ENCODE data around the gene HSD17B11. TPM values are rescaled to one million over a fixed set of nuclear protein-coding genes. Genes with fewer than 3 reads are reported as not detected.
A peak's percentile ranks its signal among the peaks of the same experiment; 100 is the strongest.
"Not testable (repeated sequence)": the region's sequence is repeated elsewhere in the genome, so short reads cannot be mapped to it uniquely, and the experiment has no call there.

HSD17B11 gene
- polyA plus RNA-seq, 2 of the 4 experiments (the other 2 are of a cell fraction), result 51.5 to 113 TPM

DNA sequence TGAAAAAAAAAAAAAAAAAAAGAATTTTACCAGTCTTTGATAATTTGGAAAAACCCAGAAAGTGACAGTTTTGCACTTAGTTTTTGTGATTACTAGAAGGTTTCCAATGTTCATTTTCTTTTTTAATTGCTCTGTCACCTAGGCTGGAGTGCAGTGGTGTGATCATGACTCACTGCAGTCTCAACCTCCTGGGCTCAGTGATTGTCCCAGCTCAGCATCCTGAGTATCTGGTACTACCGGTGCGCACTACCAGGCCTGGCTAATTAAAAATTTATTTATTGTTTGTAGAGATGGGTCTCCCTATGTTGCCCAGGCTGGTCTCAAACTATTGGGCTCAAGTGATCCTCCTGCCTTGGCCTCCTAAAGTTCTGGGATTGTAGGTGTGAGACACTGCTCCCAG, 34.7 kb upstream of the HSD17B11 start (continued):
- TF ChIP-seq HES2 (IDR thresholded peaks at IDR 0.05) (no peak), FOSB (CRISPR knock-in tag; IDR thresholded peaks at IDR 0.05) (no peak), RCOR1 (IDR thresholded peaks at IDR 0.05; ENCODE audit: low read depth, low read length) (no peak)

DNA sequence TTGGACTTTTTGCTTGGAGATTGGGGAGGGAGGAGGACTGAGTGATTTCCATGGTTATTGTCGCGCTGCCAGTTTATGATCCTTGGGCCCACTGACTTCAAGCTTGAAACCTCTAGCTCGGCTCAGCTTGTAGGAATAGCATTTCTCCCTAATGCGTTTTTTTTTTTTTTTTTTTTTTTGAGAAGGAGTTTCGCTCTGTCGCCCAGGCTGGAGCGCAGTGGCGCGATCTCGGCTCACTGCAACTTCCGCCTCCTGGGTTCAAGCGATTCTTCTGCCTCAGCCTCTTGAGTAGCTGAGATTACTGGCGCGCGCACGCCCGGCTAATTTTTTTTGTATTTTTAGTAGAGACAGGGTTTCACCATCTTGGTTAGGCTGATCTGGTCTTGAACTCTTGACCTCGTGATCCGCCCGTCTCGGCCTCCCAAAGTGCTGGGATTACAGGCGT, 33.1 kb upstream of the HSD17B11 start:
- peak overlapping the region in 1 of 2 experiments; percentile 59; a peak in 2 of 6 replicates for H3K27ac ChIP-seq
- H3K4me1 ChIP-seq, result peaks cover 38% of the 10 kb centered on the region
- DNase-seq (ENCODE audit: low read depth in 1 of 2, low spot score in 1 of 2); FAIRE-seq; H3K9me3 ChIP-seq; ATAC-seq; H3K4me3 ChIP-seq; CTCF ChIA-PET: not testable (repeated sequence)
- 94% methylated on average over 22 of the region's 22 CpGs for WGBS (ENCODE audit: missing lambda C conversion rate)
- H3K4me2 ChIP-seq, result peak overlapping the region; percentile 95
- POLR2A ChIA-PET, result interaction anchor here (0.7 kb wide), 2 partner anchors 9 to 808 kb away, joined by 7 to 8 read pairs; no protein-coding TSS in a partner anchor

- FAIRE-seq, result no peak
- H3K4me2 ChIP-seq, result peak overlapping the region; percentile 95
- H3K4me1 ChIP-seq, result peaks cover 42% of the 10 kb centered on the region
- POLR2A ChIA-PET, result interaction anchor here (0.7 to 2.2 kb wide), 5 partner anchors 9 to 48 kb away, joined by 3 to 28 read pairs (median 5); partner anchors contain the start of gene HSD17B11
- 22% methylated on average over 3 of the region's 3 CpGs for WGBS (ENCODE audit: missing lambda C conversion rate)
- DNase-seq (ENCODE audit: low read depth in 1 of 2, low spot score in 1 of 2), result no peak
- ATAC-seq, result no peak
- no peak for TF ChIP-seq MAZ (IDR thresholded peaks at IDR 0.05; ENCODE audit: borderline replicate concordance, low read depth, low read length)
- TF ChIP-seq, protein P1, sequence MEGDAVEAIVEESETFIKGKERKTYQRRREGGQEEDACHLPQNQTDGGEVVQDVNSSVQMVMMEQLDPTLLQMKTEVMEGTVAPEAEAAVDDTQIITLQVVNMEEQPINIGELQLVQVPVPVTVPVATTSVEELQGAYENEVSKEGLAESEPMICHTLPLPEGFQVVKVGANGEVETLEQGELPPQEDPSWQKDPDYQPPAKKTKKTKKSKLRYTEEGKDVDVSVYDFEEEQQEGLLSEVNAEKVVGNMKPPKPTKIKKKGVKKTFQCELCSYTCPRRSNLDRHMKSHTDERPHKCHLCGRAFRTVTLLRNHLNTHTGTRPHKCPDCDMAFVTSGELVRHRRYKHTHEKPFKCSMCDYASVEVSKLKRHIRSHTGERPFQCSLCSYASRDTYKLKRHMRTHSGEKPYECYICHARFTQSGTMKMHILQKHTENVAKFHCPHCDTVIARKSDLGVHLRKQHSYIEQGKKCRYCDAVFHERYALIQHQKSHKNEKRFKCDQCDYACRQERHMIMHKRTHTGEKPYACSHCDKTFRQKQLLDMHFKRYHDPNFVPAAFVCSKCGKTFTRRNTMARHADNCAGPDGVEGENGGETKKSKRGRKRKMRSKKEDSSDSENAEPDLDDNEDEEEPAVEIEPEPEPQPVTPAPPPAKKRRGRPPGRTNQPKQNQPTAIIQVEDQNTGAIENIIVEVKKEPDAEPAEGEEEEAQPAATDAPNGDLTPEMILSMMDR (IDR thresholded peaks at IDR 0.05), result 0 out of 3 replicates have a peak, but pooled peaks have one; percentile 22
- H3K27ac ChIP-seq, result peak overlapping the region; percentile 90 to 95
- H3K9me3 ChIP-seq, result no peaks in the 10 kb centered on the region
- H3K4me3 ChIP-seq, result peak overlapping the region; percentile 84
- CTCF ChIA-PET, result no interaction called here
Observed at GRCh38 chr4:87423317-87424098, 32.5 kb upstream of the HSD17B11 start.

GRCh38 chr4:87422104-87423052, 31.4 kb upstream of the HSD17B11 start, which contains the start of gene NUDT9:
NUDT9 (plus strand) TSS chr4:87422573; CDS start chr4:87422906, 333 bp downstream.
- FAIRE-seq, result no peak
- CTCF ChIA-PET, result interaction anchor here (0.9 to 1.9 kb wide), 3 partner anchors 26 to 50 kb away, joined by 3 to 9 read pairs (median 3); no protein-coding TSS in a partner anchor
- Histone ChIP-seq H3K4me1 (peaks cover 42% of the 10 kb centered on the region), H3K4me3 (peak within 1 kb of the TSS; percentile 84), H3K9me3 (no peaks in the 10 kb centered on the region), H3K27ac (peak within 1 kb of the TSS; percentile 90 to 95), H3K4me2 (peak within 1 kb of the TSS; percentile 95)
- peak; percentile 81 to 95 for DNase-seq (ENCODE audit: low read depth in 1 of 2, low spot score in 1 of 2)
- WGBS (ENCODE audit: missing lambda C conversion rate), result 1% methylated on average over 46 of the region's 58 CpGs
- POLR2A ChIA-PET, result interaction anchor here (1.2 to 2.2 kb wide), 5 partner anchors 11 to 47 kb away, joined by 3 to 28 read pairs (median 5); partner anchors contain the start of gene HSD17B11
- peak; percentile 94 to 97 for ATAC-seq
- TF ChIP-seq PBX3 (IDR thresholded peaks at IDR 0.05) (no peak), HOXB13 (CRISPR knock-in tag; IDR thresholded peaks at IDR 0.05; ENCODE audit: low read depth) (no peak), RNF2 (IDR thresholded peaks at IDR 0.05; ENCODE audit: borderline replicate concordance, low read depth) (no peak), MYC (IDR thresholded peaks at IDR 0.05; ENCODE audit: borderline replicate concordance, low read length) (no peak), BHLHE40 (IDR thresholded peaks at IDR 0.05; ENCODE audit: low read depth, low read length) (peak; percentile 69), EHF (CRISPR knock-in tag; IDR thresholded peaks at IDR 0.05) (no peak), KDM5A (IDR thresholded peaks at IDR 0.05) (no peak), FOSL2 (IDR thresholded peaks at IDR 0.05) (no peak), FOSL2 (CRISPR knock-in tag; IDR thresholded peaks at IDR 0.05) (no peak), TFCP2L1 (CRISPR knock-in tag; IDR thresholded peaks at IDR 0.05) (no peak), FOXS1 (CRISPR knock-in tag; IDR thresholded peaks at IDR 0.05) (no peak), CBX2 (IDR thresholded peaks at IDR 0.05; ENCODE audit: borderline replicate concordance, low read depth) (no peak), NFE2L2 (conservative IDR thresholded peaks at IDR 0.05; ENCODE audit: low read length) (no peak), E2F6 (IDR thresholded peaks at IDR 0.05; ENCODE audit: borderline replicate concordance, low read depth) (peak; percentile 78; the same call in 1 of the 2 replicates), CHD2 (IDR thresholded peaks at IDR 0.05; ENCODE audit: low read length, partially characterized antibody) (no peak), HOXB5 (CRISPR knock-in tag; IDR thresholded peaks at IDR 0.05) (0 out of 2 replicates have a peak, but pooled peaks have one; percentile 59), CEBPB (IDR thresholded peaks at IDR 0.05) (no peak)
- TF ChIP-seq, protein P1 (IDR thresholded peaks at IDR 0.05), result no peak
